ENCODE results near the gene SEZ6L2. TPM values are rescaled to one million over a fixed set of nuclear protein-coding genes. Genes with fewer than 3 reads are reported as not detected.
A peak's percentile ranks its signal among the peaks of the same experiment; 100 is the strongest.
"Not testable (repeated sequence)": the region's sequence is repeated elsewhere in the genome, so short reads cannot be mapped to it uniquely, and the experiment has no call there.

The SEZ6L2 gene
- total RNA-seq, 2 experiments from 2014 or later, result not detected

DNA sequence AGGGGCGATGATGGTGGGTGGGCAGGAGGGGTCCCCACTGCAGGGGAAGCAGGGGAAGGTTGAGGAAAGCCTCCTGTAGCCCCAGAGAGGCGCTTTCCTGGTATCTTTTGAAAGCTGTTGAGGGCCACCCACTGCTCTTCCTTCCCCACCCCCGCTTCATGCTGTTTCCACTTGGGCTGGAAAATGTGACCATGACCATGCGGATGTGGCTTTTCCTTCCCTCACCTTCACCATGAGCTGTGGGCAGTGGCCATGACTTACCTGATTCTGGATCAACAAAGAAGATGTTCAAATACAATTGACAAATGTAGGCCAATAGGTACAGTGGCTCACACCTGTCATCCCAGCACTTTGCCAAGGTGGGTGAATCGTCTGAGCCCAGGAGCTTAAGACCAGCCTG, 65.3 kb downstream of the SEZ6L2 start:
- H3K27me3 ChIP-seq (ENCODE audit: control insufficient read depth in 1 of 2, insufficient read depth in 2 of 2, low read length in 2 of 2), result no peaks in the 10 kb centered on the region
- Mint-ChIP-seq H3K4me1 (ENCODE audit: low read depth) (peaks cover 14% of the 10 kb centered on the region), H3K9me3 (no peaks in the 10 kb centered on the region), H3K4me3 (no peak overlapping the region), H3K27ac (no peak overlapping the region), H3K27me3 (no peaks in the 10 kb centered on the region), H3K36me3 (ENCODE audit: low read depth) (peaks cover 86% of the 10 kb centered on the region)
- POLR2A ChIA-PET, result interaction anchor here (1.0 to 1.1 kb wide), 2 partner anchors 18 to 26 kb away, joined by 3 read pairs; partner anchors contain the start of gene PAGR1
- DNase-seq, result no peak
- no peak overlapping the region for H3K4me3 ChIP-seq (ENCODE audit: low read length)
- CTCF ChIA-PET, result interaction anchor here (0.6 to 2.0 kb wide), 4 partner anchors 14 to 44 kb away, joined by 4 to 5 read pairs (median 4); partner anchors contain the start of gene KIF22
- intact Hi-C loops (cut with DNase I, micrococcal nuclease), result no loop called here
- peaks cover 86% of the 10 kb centered on the region for H3K36me3 ChIP-seq (ENCODE audit: insufficient read depth, low read length)
- no peaks in the 10 kb centered on the region for H3K9me3 ChIP-seq (ENCODE audit: control insufficient read depth in 1 of 2, insufficient read depth in 1 of 2, low read length in 2 of 2)
- no peak overlapping the region for H3K27ac ChIP-seq (ENCODE audit: low read depth in 1 of 2, low read length in 2 of 2)
- TF ChIP-seq, protein P1, sequence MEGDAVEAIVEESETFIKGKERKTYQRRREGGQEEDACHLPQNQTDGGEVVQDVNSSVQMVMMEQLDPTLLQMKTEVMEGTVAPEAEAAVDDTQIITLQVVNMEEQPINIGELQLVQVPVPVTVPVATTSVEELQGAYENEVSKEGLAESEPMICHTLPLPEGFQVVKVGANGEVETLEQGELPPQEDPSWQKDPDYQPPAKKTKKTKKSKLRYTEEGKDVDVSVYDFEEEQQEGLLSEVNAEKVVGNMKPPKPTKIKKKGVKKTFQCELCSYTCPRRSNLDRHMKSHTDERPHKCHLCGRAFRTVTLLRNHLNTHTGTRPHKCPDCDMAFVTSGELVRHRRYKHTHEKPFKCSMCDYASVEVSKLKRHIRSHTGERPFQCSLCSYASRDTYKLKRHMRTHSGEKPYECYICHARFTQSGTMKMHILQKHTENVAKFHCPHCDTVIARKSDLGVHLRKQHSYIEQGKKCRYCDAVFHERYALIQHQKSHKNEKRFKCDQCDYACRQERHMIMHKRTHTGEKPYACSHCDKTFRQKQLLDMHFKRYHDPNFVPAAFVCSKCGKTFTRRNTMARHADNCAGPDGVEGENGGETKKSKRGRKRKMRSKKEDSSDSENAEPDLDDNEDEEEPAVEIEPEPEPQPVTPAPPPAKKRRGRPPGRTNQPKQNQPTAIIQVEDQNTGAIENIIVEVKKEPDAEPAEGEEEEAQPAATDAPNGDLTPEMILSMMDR (IDR thresholded peaks at IDR 0.05), result no peak
- ATAC-seq (ENCODE audit: poor library complexity), result no peak
- H3K4me1 ChIP-seq (ENCODE audit: insufficient read depth, low read length), result peaks cover 16% of the 10 kb centered on the region

DNA sequence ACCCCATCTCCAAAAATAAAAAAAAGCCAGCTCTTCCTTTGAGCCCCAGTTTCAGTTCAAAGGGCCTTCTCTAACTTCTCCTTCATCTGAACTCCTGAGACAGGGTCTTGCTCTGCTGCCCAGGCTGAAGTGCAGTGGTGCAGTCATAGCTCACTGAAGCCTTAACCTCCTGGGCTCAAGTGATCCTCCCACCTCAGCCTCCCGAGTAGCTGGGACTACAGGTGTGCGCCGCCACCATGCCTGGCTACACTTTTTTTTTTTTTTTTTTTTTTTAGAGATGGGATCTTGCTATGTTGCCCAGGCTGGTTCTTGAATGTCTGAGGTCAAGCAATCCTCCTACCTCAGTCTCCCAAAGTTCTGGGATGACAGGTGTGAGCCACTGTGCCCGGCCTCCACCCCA, 66.1 kb downstream of the SEZ6L2 start:
- ChIA-PET POLR2A (interaction anchor here (1.5 kb wide), 1 partner anchor 26 kb away, joined by 4 read pairs; no protein-coding TSS in a partner anchor), CTCF (interaction anchor here (0.9 to 2.0 kb wide), 4 partner anchors 15 to 142 kb away, joined by 3 to 5 read pairs (median 4); partner anchors contain the start of gene KIF22)
- H3K27ac ChIP-seq (ENCODE audit: low read depth in 1 of 2, low read length in 2 of 2); H3K4me3 ChIP-seq (ENCODE audit: low read length); H3K27me3 Mint-ChIP-seq; H3K9me3 Mint-ChIP-seq; ATAC-seq (ENCODE audit: poor library complexity); intact Hi-C loops (cut with DNase I, micrococcal nuclease); H3K27me3 ChIP-seq (ENCODE audit: control insufficient read depth in 1 of 2, insufficient read depth in 2 of 2, low read length in 2 of 2); H3K4me3 Mint-ChIP-seq; H3K27ac Mint-ChIP-seq; H3K9me3 ChIP-seq (ENCODE audit: control insufficient read depth in 1 of 2, insufficient read depth in 1 of 2, low read length in 2 of 2); DNase-seq: not testable (repeated sequence)
- peaks cover 25% of the 10 kb centered on the region for H3K4me1 ChIP-seq (ENCODE audit: insufficient read depth, low read length)
- Mint-ChIP-seq H3K4me1 (ENCODE audit: low read depth) (peaks cover 20% of the 10 kb centered on the region), H3K36me3 (ENCODE audit: low read depth) (peaks cover 78% of the 10 kb centered on the region)
- H3K36me3 ChIP-seq (ENCODE audit: insufficient read depth, low read length), result peaks cover 79% of the 10 kb centered on the region

DNA sequence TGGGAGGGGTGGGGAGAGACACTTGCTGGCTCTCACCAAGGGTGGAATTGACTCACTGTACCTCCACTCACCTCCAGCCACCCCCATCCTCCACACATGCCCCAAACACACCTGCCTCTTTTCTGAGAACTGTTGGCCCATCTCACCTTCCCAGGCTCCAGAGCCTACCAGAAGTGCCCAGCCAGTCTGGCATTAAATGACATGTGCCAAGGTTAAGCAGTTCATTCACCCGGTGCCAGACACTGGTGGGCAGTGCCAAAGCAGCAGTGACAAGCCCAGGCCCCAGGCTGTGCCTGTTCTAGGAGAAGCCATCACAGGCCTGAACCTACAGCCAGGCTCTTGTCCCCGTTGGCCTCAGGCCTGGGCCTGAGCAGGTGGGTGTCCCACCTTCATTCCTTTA, 67.9 kb downstream of the SEZ6L2 start:
- H3K27me3 ChIP-seq (ENCODE audit: control insufficient read depth in 1 of 2, insufficient read depth in 2 of 2, low read length in 2 of 2), result no peaks in the 10 kb centered on the region
- H3K4me3 Mint-ChIP-seq, result no peak overlapping the region
- H3K4me3 ChIP-seq (ENCODE audit: low read length), result no peak overlapping the region
- no peaks in the 10 kb centered on the region for H3K9me3 Mint-ChIP-seq
- peak overlapping the region; percentile 26 for H3K27ac Mint-ChIP-seq
- peaks cover 42% of the 10 kb centered on the region for H3K4me1 ChIP-seq (ENCODE audit: insufficient read depth, low read length)
- peaks cover 63% of the 10 kb centered on the region for H3K36me3 Mint-ChIP-seq (ENCODE audit: low read depth)
- no peak for DNase-seq
- peaks cover 32% of the 10 kb centered on the region for H3K4me1 Mint-ChIP-seq (ENCODE audit: low read depth)
- no peak overlapping the region for H3K27ac ChIP-seq (ENCODE audit: low read depth in 1 of 2, low read length in 2 of 2)
- H3K27me3 Mint-ChIP-seq, result no peaks in the 10 kb centered on the region
- ATAC-seq (ENCODE audit: poor library complexity), result no peak
- no peaks in the 10 kb centered on the region for H3K9me3 ChIP-seq (ENCODE audit: control insufficient read depth in 1 of 2, insufficient read depth in 1 of 2, low read length in 2 of 2)
- TF ChIP-seq, protein P1 (IDR thresholded peaks at IDR 0.05), result no peak
- intact Hi-C loops (cut with DNase I, micrococcal nuclease), result no loop called here
- ChIA-PET POLR2A (no interaction called here), CTCF (no interaction called here)
- peaks cover 64% of the 10 kb centered on the region for H3K36me3 ChIP-seq (ENCODE audit: insufficient read depth, low read length)

DNA sequence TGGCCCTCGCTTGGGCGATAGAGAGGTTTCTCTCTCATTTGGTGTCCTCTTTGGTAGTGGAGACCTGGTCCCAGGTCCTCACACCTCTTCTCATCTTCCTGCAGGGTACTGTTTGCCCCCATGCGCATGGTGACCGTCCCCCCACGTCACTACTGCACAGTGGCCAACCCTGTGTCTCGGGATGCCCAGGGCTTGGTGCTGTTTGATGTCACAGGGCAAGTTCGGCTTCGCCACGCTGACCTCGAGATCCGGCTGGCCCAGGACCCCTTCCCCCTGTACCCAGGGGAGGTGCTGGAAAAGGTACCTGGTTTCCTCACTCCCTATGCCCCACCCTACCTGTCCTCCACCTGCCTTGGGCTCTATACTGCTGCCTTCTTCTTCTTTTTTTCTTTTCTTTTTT, 68.6 kb downstream of the SEZ6L2 start:
- Mint-ChIP-seq H3K27ac (peak overlapping the region; percentile 83), H3K4me1 (ENCODE audit: low read depth) (peaks cover 39% of the 10 kb centered on the region), H3K36me3 (ENCODE audit: low read depth) (peaks cover 58% of the 10 kb centered on the region), H3K27me3 (no peaks in the 10 kb centered on the region), H3K4me3 (no peak overlapping the region), H3K9me3 (no peaks in the 10 kb centered on the region)
- ATAC-seq (ENCODE audit: poor library complexity) (no peak), DNase-seq (no peak)
- H3K27ac ChIP-seq (ENCODE audit: low read depth in 1 of 2, low read length in 2 of 2), result no peak overlapping the region
- TF ChIP-seq, protein P1 (IDR thresholded peaks at IDR 0.05), result no peak
- H3K4me3 ChIP-seq (ENCODE audit: low read length), result no peak overlapping the region
- CTCF ChIA-PET, result no interaction called here
- POLR2A ChIA-PET, result no interaction called here
- intact Hi-C loops (cut with DNase I, micrococcal nuclease), result no loop called here
- H3K4me1 ChIP-seq (ENCODE audit: insufficient read depth, low read length), result peaks cover 49% of the 10 kb centered on the region
- no peaks in the 10 kb centered on the region for H3K27me3 ChIP-seq (ENCODE audit: control insufficient read depth in 1 of 2, insufficient read depth in 2 of 2, low read length in 2 of 2)
- peaks cover 57% of the 10 kb centered on the region for H3K36me3 ChIP-seq (ENCODE audit: insufficient read depth, low read length)
- no peaks in the 10 kb centered on the region for H3K9me3 ChIP-seq (ENCODE audit: control insufficient read depth in 1 of 2, insufficient read depth in 1 of 2, low read length in 2 of 2)
